Renal cortex interstitium (tissue), 11 donors: ENCODE measurements around the gene ZNF440. TPM values are rescaled to one million over a fixed set of nuclear protein-coding genes. Genes with fewer than 3 reads are reported as not detected.
"Not testable (repeated sequence)": the region's sequence is repeated elsewhere in the genome, so short reads cannot be mapped to it uniquely, and the experiment has no call there.

Experiments
- DNase-seq, 11 donors: peaks; one replicate each; pipeline ENCODE4 v3.0.0-alpha.2; 2013; ENCODE audit warnings: low read depth in 9 of 11, low spot score in 4 of 11; ENCODE audit errors: extremely low read depth in 1 of 11
- polyA plus RNA-seq, 3 donors: library from polyadenylated mRNA; unstranded; fragments of 120-200 nt; gene quantifications; one replicate each; pipeline ENCODE4 v1.2.1, GENCODE V29; 2013; ENCODE audit not compliant: insufficient read length in 3 of 3

The ZNF440 gene
- polyA plus RNA-seq, 3 donors, result 12.7 to 21.5 (median 15.6) TPM

- not testable (repeated sequence) for DNase-seq
Observed at GRCh38 chr19:11867766-11868165, 53.7 kb downstream of the ZNF440 start.

- DNase-seq, result no peak
Observed at GRCh38 chr19:11868188-11868587, 54.1 kb downstream of the ZNF440 start.

- DNase-seq, result no peak
Observed at GRCh38 chr19:11872624-11873023, 58.6 kb downstream of the ZNF440 start.

- DNase-seq, result no peak
Observed at GRCh38 chr19:11873762-11874161, 59.7 kb downstream of the ZNF440 start.

- DNase-seq, result not testable (repeated sequence)
Observed at GRCh38 chr19:11879687-11880266, 65.7 kb downstream of the ZNF440 start.

- DNase-seq, result no peak
Observed at GRCh38 chr19:11880598-11880997, 66.5 kb downstream of the ZNF440 start.

GRCh38 chr19:11881151-11881800, 67.2 kb downstream of the ZNF440 start:
- peak; percentile 41 to 69 (median 54) for DNase-seq

GRCh38 chr19:11882606-11883005, 68.5 kb downstream of the ZNF440 start:
- no peak for DNase-seq

Other genes starting within 250 kb of the ZNF440 start
- gene ACP5, start 236.6 kb upstream of the ZNF440 start, polyA plus RNA-seq, result 10 to 100 TPM; 12.3 to 21.6 (median 12.9) TPM
- 10 to 100 TPM; 38.8 to 44.5 (median 40.7) TPM for gene ZNF627, start 216.8 kb upstream of the ZNF440 start, polyA plus RNA-seq
- gene ZNF823, start 75.3 kb upstream of the ZNF440 start, polyA plus RNA-seq, result 10 to 100 TPM in 2 of 3 donors, 1 to 10 TPM in 1; 9.9 to 11.2 (median 10.7) TPM
- 10 to 100 TPM; 13.5 to 18.4 (median 15.6) TPM for gene ZNF441, start 47.3 kb upstream of the ZNF440 start, polyA plus RNA-seq
- 1 to 10 TPM; 3.8 to 4.8 (median 4.0) TPM for gene ZNF491, start 15.8 kb upstream of the ZNF440 start, polyA plus RNA-seq
- 10 to 100 TPM; 17.5 to 27.4 (median 24.0) TPM for gene ZNF439, start 34.5 kb downstream of the ZNF440 start, polyA plus RNA-seq
- 10 to 100 TPM; 17.4 to 27.5 (median 19.1) TPM for gene ZNF69, start 73.5 kb downstream of the ZNF440 start, polyA plus RNA-seq
- 10 to 100 TPM; 13.1 to 25.3 (median 18.3) TPM for gene ZNF700, start 110.8 kb downstream of the ZNF440 start, polyA plus RNA-seq
- gene ZNF763, start 150.8 kb downstream of the ZNF440 start, polyA plus RNA-seq, result 10 to 100 TPM in 1 of 3 donors, 1 to 10 TPM in 2; 6.6 to 11.7 (median 9.1) TPM
- 10 to 100 TPM; 14.3 to 21.8 (median 17.9) TPM for gene ZNF433, start 221.4 kb downstream of the ZNF440 start, polyA plus RNA-seq
- 1 to 10 TPM; 1.1 to 2.0 (median 1.9) TPM for gene ZNF878, start 238.7 kb downstream of the ZNF440 start, polyA plus RNA-seq